HG02642 (cell line): ENCODE data around the gene ITM2C.

Source experiments
- ATAC-seq: cut with Tn5 transposase; IDR thresholded peaks from one replicate; pipeline ENCODE4 v1.9.1; 2021; ENCODE audit warnings: mild to moderate bottlenecking; ENCODE audit not compliant: unreplicated experiment, poor library complexity

ITM2C gene

GRCh38 chr2:230849633-230850357, 14.9 kb upstream of the ITM2C start:
- peak; percentile 60 for ATAC-seq

GRCh38 chr2:230850358-230850658, 14.4 kb upstream of the ITM2C start:
- ATAC-seq = no peak

- ATAC-seq = no peak
Observed at GRCh38 chr2:230852113-230852512, 12.6 kb upstream of the ITM2C start.

GRCh38 chr2:230861552-230862255, 3.0 kb upstream of the ITM2C start:
- no peak for ATAC-seq

- ATAC-seq = no peak
Observed at GRCh38 chr2:230862292-230862691, 2.5 kb upstream of the ITM2C start.

- ATAC-seq = no peak
Observed at GRCh38 chr2:230863031-230863430, 1.7 kb upstream of the ITM2C start.

GRCh38 chr2:230863442-230864121, 1.2 kb upstream of the ITM2C start:
- no peak for ATAC-seq

- ATAC-seq = no peak
Observed at GRCh38 chr2:230864122-230864604, 579 bp upstream of the ITM2C start.

- no peak for ATAC-seq
Observed at GRCh38 chr2:230865307-230865765, 594 bp downstream of the ITM2C start.

GRCh38 chr2:230865766-230866755, 1.3 kb downstream of the ITM2C start:
- no peak for ATAC-seq

- ATAC-seq = no peak
Observed at GRCh38 chr2:230866756-230867523, 2.2 kb downstream of the ITM2C start.

GRCh38 chr2:230868161-230868946, 3.6 kb downstream of the ITM2C start:
- ATAC-seq = no peak

GRCh38 chr2:230868947-230869913, 4.5 kb downstream of the ITM2C start:
- ATAC-seq = no peak

GRCh38 chr2:230869914-230870543, 5.3 kb downstream of the ITM2C start:
- no peak for ATAC-seq

GRCh38 chr2:230870544-230871360, 6.0 kb downstream of the ITM2C start:
- ATAC-seq = no peak
